ENCODE results near the gene IQGAP1. TPM values are rescaled to one million over a fixed set of nuclear protein-coding genes. Genes with fewer than 3 reads are reported as not detected.

Gene IQGAP1
- total RNA-seq, 1 experiment from 2014 or later = 72.4 TPM

- no peak overlapping the region for H3K4me3 Mint-ChIP-seq
Measured at GRCh38 chr15:90437516-90437915, 49.5 kb downstream of the IQGAP1 start.

More at GRCh38 chr15:90437516-90437915, 49.5 kb downstream of the IQGAP1 start:
- no peak overlapping the region for H2BK20ac ChIP-seq (ENCODE audit: low read depth, low read length, poor library complexity, severe bottlenecking)
- no peaks in the 10 kb centered on the region; the same call in 1 of the 2 replicates for H3K4me1 ChIP-seq (ENCODE audit: insufficient read depth, low read length)
- H3K23me2 ChIP-seq (ENCODE audit: insufficient read length, low read depth, low read length, poor library complexity, severe bottlenecking) = no peaks in the 10 kb centered on the region
- no peak overlapping the region for H3K18ac ChIP-seq (ENCODE audit: insufficient read length, low read depth, low read length)
- no peak overlapping the region for H4K91ac ChIP-seq (ENCODE audit: insufficient read length, low read depth, low read length)
- H2BK12ac ChIP-seq (ENCODE audit: insufficient read length, low read depth, low read length) = no peak overlapping the region
- Mint-ChIP-seq H3K4me1 (peaks cover 0 to 2% of the 10 kb centered on the region in 2 experiments; a peak in 1 of 4 replicates), H3K27ac (no peak overlapping the region), H3K9me3 (no peaks in the 10 kb centered on the region), H3K27me3 (ENCODE audit: low read depth) (no peaks in the 10 kb centered on the region), H3K36me3 (ENCODE audit: insufficient read depth in 1 of 3, low read depth in 3 of 3) (peaks cover 2 to 33% (median 21%) of the 10 kb centered on the region in 3 experiments; a peak in 5 of 7 replicates)
- H2BK15ac ChIP-seq (ENCODE audit: low read depth, low read length) = no peak overlapping the region
- no peak overlapping the region for H2BK5ac ChIP-seq (ENCODE audit: insufficient read length, low read length)
- WGBS (ENCODE audit: extremely low coverage, insufficient read length, low lambda C conversion rate) = no CpG with 5 or more reads among the region's 2 CpGs
- H4K5ac ChIP-seq (ENCODE audit: insufficient read length, low read depth, low read length) = no peak overlapping the region
- no peak overlapping the region for H2AFZ ChIP-seq (ENCODE audit: low read length)
- H3T11ph ChIP-seq (ENCODE audit: low read length) = no peak overlapping the region
- no peak overlapping the region for H4K8ac ChIP-seq (replicated peaks; ENCODE audit: insufficient read length, low read depth, low read length)
- H4K20me1 ChIP-seq (ENCODE audit: control insufficient read depth, insufficient read depth, insufficient read length) = no peaks in the 10 kb centered on the region
- H3K23ac ChIP-seq (ENCODE audit: insufficient read length, low read depth, low read length) = no peak overlapping the region
- no peaks in the 10 kb centered on the region for H3K27me3 ChIP-seq (ENCODE audit: insufficient read depth, low read length)
- no peak overlapping the region for H3K4me2 ChIP-seq (ENCODE audit: insufficient read depth, insufficient read length, low read length)
- no peaks in the 10 kb centered on the region for H3K79me2 ChIP-seq (ENCODE audit: insufficient read depth, low read length)
- no peaks in the 10 kb centered on the region for H3K9me3 ChIP-seq (ENCODE audit: control insufficient read depth, low read depth, low read length)
- no peak overlapping the region for H2BK120ac ChIP-seq (ENCODE audit: low read depth, low read length, poor library complexity, severe bottlenecking)
- no peak overlapping the region for H3K27ac ChIP-seq (ENCODE audit: insufficient read length, low read depth, low read length)
- H3K4ac ChIP-seq (ENCODE audit: low read depth, low read length) = no peak overlapping the region
- DNase-seq = no peak
- H2AK5ac ChIP-seq (ENCODE audit: insufficient read length, low read length) = no peak overlapping the region
- no peak for TF ChIP-seq CTCF (conservative IDR thresholded peaks at IDR 0.05)
- no peak overlapping the region for H3K9ac ChIP-seq (ENCODE audit: extremely low read depth, insufficient read length, low read length)
- no peak overlapping the region for H3K14ac ChIP-seq (ENCODE audit: insufficient read depth, low read length)
- no peak overlapping the region for H3K56ac ChIP-seq (ENCODE audit: insufficient read length, low read depth, low read length)
- H3K79me1 ChIP-seq (ENCODE audit: insufficient read depth, low read depth, low read length, poor library complexity, severe bottlenecking) = peaks cover 2% of the 10 kb centered on the region

All from H9 (cell line).